Measurements from ENCODE around the gene CCDC187. TPM values are rescaled to one million over a fixed set of nuclear protein-coding genes. Genes with fewer than 3 reads are reported as not detected.

Gene CCDC187
- polyA plus RNA-seq, 1 donor (not counting 4 experiments of a cell fraction or from before 2014, with no cell fraction given) = 0.03 TPM

DNA sequence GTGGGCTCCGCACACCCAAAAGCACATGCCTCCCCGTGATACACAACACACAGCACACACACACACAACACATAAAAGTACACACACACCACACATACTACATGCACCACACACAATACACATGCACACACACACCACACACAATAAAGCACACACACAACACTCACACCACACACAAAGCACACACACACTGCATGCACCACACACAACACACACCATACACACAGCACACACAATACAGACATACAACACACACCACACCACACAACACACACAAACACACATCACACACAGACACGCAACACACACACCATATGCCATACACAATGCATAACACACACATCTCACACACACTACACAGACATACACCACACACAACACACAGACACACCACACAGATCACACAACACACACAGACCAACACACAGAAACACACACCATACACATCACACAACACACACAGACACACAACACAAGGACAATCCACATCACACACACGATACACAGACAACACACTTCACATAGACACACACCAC is 3.4 kb upstream of the CCDC187 start:
- H2AFZ ChIP-seq (ENCODE audit: control insufficient read depth, low read length) = no peak overlapping the region

DNA sequence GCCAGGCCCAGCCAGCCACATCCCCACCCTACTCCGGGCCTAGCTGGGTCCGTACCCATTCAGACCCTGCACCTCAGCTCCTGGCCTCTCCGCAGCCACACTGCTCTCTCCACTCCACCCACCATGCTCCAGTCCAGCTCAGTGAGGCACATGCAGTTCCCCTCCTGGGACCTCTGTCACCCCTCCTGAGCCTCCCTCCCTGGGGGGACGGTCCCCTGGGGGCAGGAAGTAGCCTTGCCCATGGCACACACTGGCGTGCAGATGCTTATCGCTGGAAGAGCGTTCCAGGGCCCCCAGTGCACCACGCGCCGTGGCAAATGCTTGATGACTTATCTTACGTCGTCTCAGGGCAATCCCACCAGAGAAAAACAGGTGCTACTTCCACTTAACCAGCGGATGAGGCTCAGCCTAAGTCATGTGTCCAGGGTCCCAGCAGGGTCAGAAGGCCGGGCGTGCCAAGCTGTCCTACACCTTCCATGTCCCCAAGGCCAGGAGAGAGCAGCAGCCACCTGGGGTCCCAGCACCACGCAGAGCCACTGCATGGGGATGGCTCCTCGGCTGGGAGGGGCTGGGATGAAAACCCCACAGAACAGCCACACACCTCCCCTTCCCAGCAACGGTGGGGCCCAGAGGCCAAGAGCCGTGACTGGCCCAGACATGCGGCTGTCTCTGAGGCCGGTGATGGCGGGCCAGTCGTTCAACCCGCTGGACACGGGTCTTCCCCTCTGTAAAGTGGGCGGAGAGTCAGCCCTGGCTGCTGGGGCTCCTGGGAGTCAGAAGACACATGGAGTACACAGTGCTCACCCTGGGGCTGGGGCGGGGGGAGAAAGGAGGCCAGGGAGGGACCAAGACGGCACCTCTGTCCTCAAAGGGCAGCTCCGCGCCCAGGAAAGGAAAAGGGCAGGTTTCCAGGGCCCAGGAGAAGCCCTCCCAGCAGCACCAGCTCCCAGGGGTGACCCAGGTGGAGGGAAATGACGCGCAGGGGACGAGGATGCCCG is 2.6 kb upstream of the CCDC187 start:
- H3K36me3 ChIP-seq (ENCODE audit: control insufficient read depth in 2 of 2, extremely low read depth in 1 of 2, insufficient read depth in 2 of 2, low read length in 2 of 2) = no peaks in the 10 kb centered on the region
- peaks cover 31% of the 10 kb centered on the region for H3K27me3 ChIP-seq (ENCODE audit: control insufficient read depth, extremely low read depth, insufficient read depth, low read length)
- H3K4me3 ChIP-seq (ENCODE audit: control insufficient read depth in 2 of 3, extremely low read depth in 1 of 3, insufficient read depth in 2 of 3, low read depth in 1 of 3, low read length in 3 of 3) = no peak overlapping the region
- no peaks in the 10 kb centered on the region for H3K9me3 ChIP-seq (ENCODE audit: control insufficient read depth, low read depth, low read length)
- no peak overlapping the region for H3K4me2 ChIP-seq (ENCODE audit: control insufficient read depth, extremely low read depth, insufficient read depth, low read depth, low read length)
- no peak overlapping the region for H2AFZ ChIP-seq (ENCODE audit: control insufficient read depth, low read length)
- H3K79me2 ChIP-seq (ENCODE audit: control insufficient read depth, insufficient read depth, low read length) = no peaks in the 10 kb centered on the region
- TF ChIP-seq EZH2 (IDR thresholded peaks at IDR 0.05; ENCODE audit: low read length) = no peak
- TF ChIP-seq, protein P1, sequence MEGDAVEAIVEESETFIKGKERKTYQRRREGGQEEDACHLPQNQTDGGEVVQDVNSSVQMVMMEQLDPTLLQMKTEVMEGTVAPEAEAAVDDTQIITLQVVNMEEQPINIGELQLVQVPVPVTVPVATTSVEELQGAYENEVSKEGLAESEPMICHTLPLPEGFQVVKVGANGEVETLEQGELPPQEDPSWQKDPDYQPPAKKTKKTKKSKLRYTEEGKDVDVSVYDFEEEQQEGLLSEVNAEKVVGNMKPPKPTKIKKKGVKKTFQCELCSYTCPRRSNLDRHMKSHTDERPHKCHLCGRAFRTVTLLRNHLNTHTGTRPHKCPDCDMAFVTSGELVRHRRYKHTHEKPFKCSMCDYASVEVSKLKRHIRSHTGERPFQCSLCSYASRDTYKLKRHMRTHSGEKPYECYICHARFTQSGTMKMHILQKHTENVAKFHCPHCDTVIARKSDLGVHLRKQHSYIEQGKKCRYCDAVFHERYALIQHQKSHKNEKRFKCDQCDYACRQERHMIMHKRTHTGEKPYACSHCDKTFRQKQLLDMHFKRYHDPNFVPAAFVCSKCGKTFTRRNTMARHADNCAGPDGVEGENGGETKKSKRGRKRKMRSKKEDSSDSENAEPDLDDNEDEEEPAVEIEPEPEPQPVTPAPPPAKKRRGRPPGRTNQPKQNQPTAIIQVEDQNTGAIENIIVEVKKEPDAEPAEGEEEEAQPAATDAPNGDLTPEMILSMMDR (optimal IDR thresholded peaks at IDR 0.05 in 1 of 3, IDR thresholded peaks at IDR 0.05 in 1 of 3, conservative IDR thresholded peaks at IDR 0.05 in 1 of 3; ENCODE audit: extremely low read depth in 1 of 3, insufficient read depth in 2 of 3, low read length in 3 of 3) = no peak
- no peak overlapping the region for H3K27ac ChIP-seq (ENCODE audit: control insufficient read depth, insufficient read depth, low read length)
- no peaks in the 10 kb centered on the region for H3K9me1 ChIP-seq (ENCODE audit: control insufficient read depth, extremely low read depth, insufficient read depth, low read length)
- H3K4me1 ChIP-seq (ENCODE audit: control insufficient read depth, extremely low read depth, insufficient read depth, low read length) = peaks cover 17% of the 10 kb centered on the region
- dilution Hi-C loops (cut with MboI; ENCODE audit: extremely low pct_ligation_motif_present, low sequenced_read_pairs) = no loop called here
- H3K9ac ChIP-seq (ENCODE audit: control insufficient read depth, extremely low read depth, insufficient read depth, low read length) = no peak overlapping the region
- no peak for FAIRE-seq
- DNase-seq (ENCODE audit: low read depth, low spot score) = no peak
- no peaks in the 10 kb centered on the region for H4K20me1 ChIP-seq (ENCODE audit: control insufficient read depth, extremely low read depth, insufficient read depth, low read length)

More for the DNA sequence above, 3.4 kb upstream of the CCDC187 start:
- H3K36me3 ChIP-seq (ENCODE audit: control insufficient read depth in 2 of 2, extremely low read depth in 1 of 2, insufficient read depth in 2 of 2, low read length in 2 of 2) = no peaks in the 10 kb centered on the region
- H3K79me2 ChIP-seq (ENCODE audit: control insufficient read depth, insufficient read depth, low read length) = no peaks in the 10 kb centered on the region
- FAIRE-seq = no peak
- no peak for DNase-seq (ENCODE audit: low read depth, low spot score)
- no peak overlapping the region for H3K4me3 ChIP-seq (ENCODE audit: control insufficient read depth in 2 of 3, extremely low read depth in 1 of 3, insufficient read depth in 2 of 3, low read depth in 1 of 3, low read length in 3 of 3)
- no peak overlapping the region for H3K9ac ChIP-seq (ENCODE audit: control insufficient read depth, extremely low read depth, insufficient read depth, low read length)
- peaks cover 17% of the 10 kb centered on the region for H3K4me1 ChIP-seq (ENCODE audit: control insufficient read depth, extremely low read depth, insufficient read depth, low read length)
- dilution Hi-C loops (cut with MboI; ENCODE audit: extremely low pct_ligation_motif_present, low sequenced_read_pairs) = no loop called here
- no peaks in the 10 kb centered on the region for H4K20me1 ChIP-seq (ENCODE audit: control insufficient read depth, extremely low read depth, insufficient read depth, low read length)
- H3K9me3 ChIP-seq (ENCODE audit: control insufficient read depth, low read depth, low read length) = no peaks in the 10 kb centered on the region
- peaks cover 31% of the 10 kb centered on the region for H3K27me3 ChIP-seq (ENCODE audit: control insufficient read depth, extremely low read depth, insufficient read depth, low read length)
- no peak overlapping the region for H3K27ac ChIP-seq (ENCODE audit: control insufficient read depth, insufficient read depth, low read length)
- TF ChIP-seq, protein P1 (optimal IDR thresholded peaks at IDR 0.05 in 1 of 3, IDR thresholded peaks at IDR 0.05 in 1 of 3, conservative IDR thresholded peaks at IDR 0.05 in 1 of 3; ENCODE audit: extremely low read depth in 1 of 3, insufficient read depth in 2 of 3, low read length in 3 of 3) = no peak
- TF ChIP-seq EZH2 (IDR thresholded peaks at IDR 0.05; ENCODE audit: low read length) = no peak
- no peak overlapping the region for H3K4me2 ChIP-seq (ENCODE audit: control insufficient read depth, extremely low read depth, insufficient read depth, low read depth, low read length)
- H3K9me1 ChIP-seq (ENCODE audit: control insufficient read depth, extremely low read depth, insufficient read depth, low read length) = no peaks in the 10 kb centered on the region
